NCI-H524 (cell line): ENCODE results near the gene HDAC4.

Experiments used
- DNase-seq, 2 experiments: peaks; one replicate each; lab custom pipeline; 2025; lab: John Stamatoyannopoulos, UW

Gene HDAC4

GRCh38 chr2:239369631-239370161, 31.1 kb downstream of the HDAC4 start:
- DNase-seq = no peak

GRCh38 chr2:239368906-239369552, 31.8 kb downstream of the HDAC4 start:
- peak in 1 of 2 experiments; percentile 3 for DNase-seq

GRCh38 chr2:239368321-239368720, 32.5 kb downstream of the HDAC4 start:
- DNase-seq = no peak

GRCh38 chr2:239366740-239367139, 34.1 kb downstream of the HDAC4 start:
- no peak for DNase-seq

- DNase-seq = no peak
These were observed 34.9 kb downstream of the HDAC4 start for GRCh38 chr2:239365782-239366435.

GRCh38 chr2:239365071-239365781, 35.6 kb downstream of the HDAC4 start:
- DNase-seq = no peak

GRCh38 chr2:239363946-239364637, 36.7 kb downstream of the HDAC4 start:
- DNase-seq = no peak

GRCh38 chr2:239362507-239362906, 38.3 kb downstream of the HDAC4 start:
- no peak for DNase-seq

GRCh38 chr2:239361311-239361642, 39.5 kb downstream of the HDAC4 start:
- DNase-seq = no peak

GRCh38 chr2:239360421-239361310, 40.2 kb downstream of the HDAC4 start:
- DNase-seq = no peak

- DNase-seq = no peak
These were observed 40.8 kb downstream of the HDAC4 start for GRCh38 chr2:239360008-239360407.

GRCh38 chr2:239359196-239359912, 41.5 kb downstream of the HDAC4 start:
- no peak for DNase-seq

- no peak for DNase-seq
These were observed 42.6 kb downstream of the HDAC4 start for GRCh38 chr2:239358062-239358754.

- no peak for DNase-seq
These were observed 45.1 kb downstream of the HDAC4 start for GRCh38 chr2:239355724-239356123.

GRCh38 chr2:239355139-239355538, 45.7 kb downstream of the HDAC4 start:
- DNase-seq = no peak

- DNase-seq = no peak
These were observed 46.1 kb downstream of the HDAC4 start for GRCh38 chr2:239354791-239355136.

GRCh38 chr2:239354132-239354790, 46.6 kb downstream of the HDAC4 start:
- peak in 1 of 2 experiments; percentile 2 for DNase-seq

- DNase-seq = no peak
These were observed 47.1 kb downstream of the HDAC4 start for GRCh38 chr2:239353692-239354091.

- no peak for DNase-seq
These were observed 49.1 kb downstream of the HDAC4 start for GRCh38 chr2:239351687-239352086.
